CD8-positive, alpha-beta memory T cell (primary cell): ENCODE results near the gene KIF13A. TPM values are rescaled to one million over a fixed set of nuclear protein-coding genes. Genes with fewer than 3 reads are reported as not detected.
A peak's percentile ranks its signal among the peaks of the same experiment; 100 is the strongest.
"Not testable (repeated sequence)": the region's sequence is repeated elsewhere in the genome, so short reads cannot be mapped to it uniquely, and the experiment has no call there.

Experiments
- CTCF ChIA-PET: fragments of 350-600 bp; sonication (Branson Sonifier 250); formaldehyde crosslinking; loops from one replicate; lab custom pipeline; 2021; ENCODE audit warnings: antibody characterized with exemption; lab: Charles Lee
- POLR2A ChIA-PET: fragments of 350-600 bp; sonication (Branson Sonifier 250); formaldehyde crosslinking; loops from one replicate; lab custom pipeline; 2021; ENCODE audit warnings: antibody characterized with exemption; lab: Charles Lee
- DNase-seq, 5 donors: peaks; one replicate each; pipeline versions ENCODE4 v3.0.0 to v3.0.0-alpha.2; 2020 to 2022; ENCODE audit warnings: mixed read lengths in 1 of 5
- H3K27ac ChIP-seq: one replicate; pipeline ENCODE4 v1.7.0; 2013; ENCODE audit warnings: low read depth, mild to moderate bottlenecking, low read length, moderate library complexity
- H3K27me3 ChIP-seq: 2 replicates; pipeline ENCODE4 v1.7.0; 2013; ENCODE audit warnings: low read length, mild to moderate bottlenecking; ENCODE audit not compliant: insufficient read depth, poor library complexity, severe bottlenecking
- H3K36me3 ChIP-seq: 2 replicates; pipeline ENCODE4 v1.7.0; 2013; ENCODE audit warnings: mild to moderate bottlenecking, low read length, moderate library complexity; ENCODE audit not compliant: insufficient read depth
- H3K4me1 ChIP-seq: 2 replicates; pipeline ENCODE4 v1.7.0; 2013; ENCODE audit warnings: mild to moderate bottlenecking, low read length, moderate library complexity; ENCODE audit not compliant: insufficient read depth
- H3K4me3 ChIP-seq: 2 replicates; pipeline ENCODE4 v1.7.0; 2013; ENCODE audit warnings: mild to moderate bottlenecking, low read length
- H3K9me3 ChIP-seq: 2 replicates; pipeline ENCODE4 v1.7.0; 2013; ENCODE audit warnings: mild to moderate bottlenecking, low read length
- H3K27ac Mint-ChIP-seq, 8 donors: one replicate each; pipeline ENCODE4 v1.8.0; 2020 to 2021; ENCODE audit warnings: mixed read lengths in 8 of 8, mild to moderate bottlenecking in 6 of 8, inconsistent platforms in 3 of 8, moderate library complexity in 3 of 8
- H3K27me3 Mint-ChIP-seq, 2 donors: one replicate each; pipeline ENCODE4 v1.8.0; 2020 to 2021; ENCODE audit warnings: mixed read lengths in 2 of 2, mild to moderate bottlenecking in 1 of 2, moderate library complexity in 1 of 2
- H3K36me3 Mint-ChIP-seq, 3 donors: one replicate each; pipeline ENCODE4 v1.8.0; 2020 to 2021; ENCODE audit warnings: mixed read lengths in 3 of 3, inconsistent platforms in 1 of 3, mild to moderate bottlenecking in 1 of 3
- H3K4me1 Mint-ChIP-seq, 3 donors: one replicate each; pipeline ENCODE4 v1.8.0; 2020 to 2021; ENCODE audit warnings: mixed read lengths in 3 of 3, inconsistent platforms in 1 of 3, mild to moderate bottlenecking in 1 of 3
- H3K4me3 Mint-ChIP-seq, 7 donors: one replicate each; pipeline ENCODE4 v1.8.0; 2020 to 2021; ENCODE audit warnings: mixed read lengths in 7 of 7, mild to moderate bottlenecking in 6 of 7, moderate library complexity in 4 of 7, inconsistent platforms in 2 of 7
- H3K9me3 Mint-ChIP-seq, 5 donors: one replicate each; pipeline ENCODE4 v1.8.0; 2020 to 2022; ENCODE audit warnings: mixed read lengths in 5 of 5, mild to moderate bottlenecking in 3 of 5, moderate library complexity in 2 of 5, inconsistent platforms in 1 of 5
- polyA plus RNA-seq: library from polyadenylated mRNA; unstranded; fragments of 300-500 nt; fragmentation: Illumina TruSeq; gene quantifications from one replicate; pipeline ENCODE4 v1.2.3, GENCODE V29; 2021
- total RNA-seq, 2 experiments: library from RNA; stranded (reverse); gene quantifications; one replicate each; pipeline ENCODE4 v1.2.3, GENCODE V29; 2021

KIF13A gene
- total and polyA plus RNA-seq, 3 experiments from 2014 or later, result 0.12 to 0.60 (median 0.18) TPM

DNA sequence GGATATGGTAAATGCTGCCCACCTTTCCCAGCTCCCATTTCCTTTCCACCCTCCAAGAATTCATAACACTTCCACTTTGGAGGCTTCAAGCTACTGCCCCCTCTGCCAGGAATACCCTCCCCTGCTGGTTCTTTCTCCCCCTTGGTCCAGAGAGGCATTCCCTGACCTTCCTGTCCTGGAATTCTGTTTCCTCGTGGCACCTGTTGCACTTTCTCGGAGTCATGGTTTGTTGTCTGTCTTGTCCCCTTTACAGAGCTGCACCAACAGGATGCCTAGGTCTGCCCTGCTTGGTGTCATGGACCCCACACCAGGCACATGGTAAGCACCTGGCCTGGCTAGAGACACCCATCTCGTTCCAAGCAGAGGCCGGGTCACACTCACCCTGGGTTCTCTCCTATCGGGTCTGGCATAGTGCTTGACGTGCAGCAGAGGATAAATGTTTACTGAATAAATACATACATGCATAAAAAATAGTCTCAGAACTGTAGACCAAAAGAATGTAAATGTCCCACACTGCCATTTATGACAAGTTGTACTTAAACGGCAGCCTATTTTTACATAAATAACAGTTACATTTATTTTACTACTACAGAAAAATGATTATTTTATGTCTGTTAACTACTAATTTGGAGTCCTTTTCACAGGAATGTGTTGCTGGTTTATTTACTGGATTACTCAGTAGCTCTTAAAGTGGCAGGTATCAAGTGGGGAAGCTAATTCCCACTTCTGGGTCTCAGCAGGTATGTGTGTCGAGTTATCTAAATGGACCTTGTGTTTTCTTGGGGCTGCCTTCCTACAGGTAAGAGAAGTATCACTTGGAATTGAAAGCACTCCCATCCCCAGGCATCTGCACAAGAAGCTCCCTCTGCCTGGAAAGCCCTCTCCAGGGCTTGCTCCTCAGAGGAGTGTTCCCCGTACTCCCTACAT lies 69.3 kb downstream of the KIF13A start:
- Mint-ChIP-seq H3K27ac (no peak overlapping the region), H3K36me3 (no peaks in the 10 kb centered on the region), H3K4me1 (no peaks in the 10 kb centered on the region), H3K27me3 (peaks cover 7 to 20% of the 10 kb centered on the region in 2 donors), H3K4me3 (no peak overlapping the region), H3K9me3 (no peaks in the 10 kb centered on the region)
- ChIA-PET POLR2A (no interaction called here), CTCF (no interaction called here)
- no peaks in the 10 kb centered on the region for H3K4me1 ChIP-seq
- H3K27me3 ChIP-seq, result no peaks in the 10 kb centered on the region
- no peak overlapping the region for H3K4me3 ChIP-seq
- H3K27ac ChIP-seq, result no peak overlapping the region
- no peaks in the 10 kb centered on the region for H3K9me3 ChIP-seq
- H3K36me3 ChIP-seq, result no peaks in the 10 kb centered on the region
- DNase-seq, result no peak

DNA sequence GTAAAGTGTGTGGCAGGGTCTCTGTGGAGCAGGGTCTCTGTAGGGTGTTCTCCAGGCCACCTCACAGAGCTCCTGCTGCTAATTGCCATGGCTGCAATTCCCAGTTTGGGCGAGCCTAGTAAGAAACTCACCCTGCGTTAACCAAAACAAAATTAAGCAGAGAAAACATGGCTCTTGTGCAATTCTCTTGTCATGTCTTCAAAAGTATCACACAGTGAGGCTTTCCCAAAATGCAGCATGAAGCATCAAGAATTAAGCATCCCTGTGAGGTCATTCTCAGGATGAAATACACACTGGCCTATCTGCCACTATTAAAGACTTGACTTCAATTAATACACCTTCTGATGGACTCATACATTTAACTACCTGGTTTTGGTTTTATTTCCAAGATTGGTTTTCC lies 72.8 kb downstream of the KIF13A start:
- Mint-ChIP-seq H3K9me3 (no peaks in the 10 kb centered on the region), H3K27ac (no peak overlapping the region), H3K4me1 (peaks cover 0 to 2% (median 0%) of the 10 kb centered on the region in 3 donors), H3K4me3 (no peak overlapping the region), H3K27me3 (peaks cover 7 to 23% of the 10 kb centered on the region in 2 donors), H3K36me3 (no peaks in the 10 kb centered on the region)
- Histone ChIP-seq H3K9me3 (no peaks in the 10 kb centered on the region), H3K27ac (no peak overlapping the region), H3K4me1 (no peaks in the 10 kb centered on the region), H3K27me3 (no peaks in the 10 kb centered on the region), H3K4me3 (no peak overlapping the region), H3K36me3 (no peaks in the 10 kb centered on the region)
- CTCF ChIA-PET, result no interaction called here
- DNase-seq, result no peak
- POLR2A ChIA-PET, result no interaction called here

DNA sequence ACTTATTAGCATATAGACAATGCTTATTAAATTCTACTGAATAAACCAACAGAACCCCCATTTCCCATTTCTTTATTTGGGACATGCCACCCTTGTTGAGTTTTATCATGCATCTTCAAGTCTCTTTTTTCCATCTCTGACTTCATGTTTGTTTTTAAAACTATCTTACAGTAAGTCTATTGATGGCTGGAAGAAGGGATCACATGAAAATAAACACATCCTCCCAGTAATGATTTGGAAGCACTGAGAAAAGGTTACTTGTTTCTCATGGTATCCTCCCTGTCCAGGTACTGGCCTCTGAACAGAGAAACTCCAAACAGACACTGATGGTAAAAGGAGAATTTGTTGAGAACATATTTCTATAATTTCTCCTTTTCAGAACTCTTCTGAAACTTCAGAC lies 74.9 kb downstream of the KIF13A start:
- CTCF ChIA-PET, result no interaction called here
- H3K4me3 ChIP-seq, result no peak overlapping the region

DNA sequence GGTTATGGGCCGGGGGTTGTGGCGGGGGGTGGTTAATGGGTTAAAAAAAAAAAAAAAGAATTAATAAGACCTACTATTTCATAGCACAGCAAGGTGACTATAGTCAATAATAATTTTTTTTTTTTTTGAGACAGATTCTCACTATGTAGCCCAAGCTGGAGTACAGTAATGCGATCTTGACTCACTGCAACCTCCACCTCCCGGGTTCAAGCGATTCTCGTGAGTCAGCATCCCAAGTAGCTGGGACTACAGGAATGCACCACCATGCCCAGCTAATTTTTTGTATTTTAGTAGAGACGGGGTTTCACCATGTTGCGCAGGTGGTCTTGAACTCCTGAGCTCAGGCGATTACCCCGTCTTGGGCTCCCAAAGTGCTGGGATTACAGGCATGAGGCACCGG lies 75.8 kb downstream of the KIF13A start:
- H3K9me3 ChIP-seq, H3K36me3 ChIP-seq, H3K4me1 ChIP-seq, H3K36me3 Mint-ChIP-seq, DNase-seq, H3K27me3 ChIP-seq, H3K4me3 ChIP-seq, H3K4me3 Mint-ChIP-seq, H3K4me1 Mint-ChIP-seq, H3K27ac Mint-ChIP-seq, POLR2A ChIA-PET, CTCF ChIA-PET, H3K9me3 Mint-ChIP-seq, H3K27ac ChIP-seq: not testable (repeated sequence)
- peaks cover 7 to 24% of the 10 kb centered on the region in 2 donors for H3K27me3 Mint-ChIP-seq

More for the DNA sequence above, 74.9 kb downstream of the KIF13A start:
- no peaks in the 10 kb centered on the region for H3K4me1 ChIP-seq
- H3K27me3 ChIP-seq, result no peaks in the 10 kb centered on the region
- no peaks in the 10 kb centered on the region for H3K36me3 Mint-ChIP-seq
- DNase-seq, result no peak
- POLR2A ChIA-PET, result no interaction called here
- H3K9me3 Mint-ChIP-seq, result no peaks in the 10 kb centered on the region
- peaks cover 0 to 2% (median 0%) of the 10 kb centered on the region in 3 donors for H3K4me1 Mint-ChIP-seq
- no peaks in the 10 kb centered on the region for H3K9me3 ChIP-seq
- no peak overlapping the region for H3K4me3 Mint-ChIP-seq
- H3K27me3 Mint-ChIP-seq, result peaks cover 7 to 23% of the 10 kb centered on the region in 2 donors
- no peak overlapping the region for H3K27ac Mint-ChIP-seq
- no peak overlapping the region for H3K27ac ChIP-seq
- H3K36me3 ChIP-seq, result no peaks in the 10 kb centered on the region

DNA sequence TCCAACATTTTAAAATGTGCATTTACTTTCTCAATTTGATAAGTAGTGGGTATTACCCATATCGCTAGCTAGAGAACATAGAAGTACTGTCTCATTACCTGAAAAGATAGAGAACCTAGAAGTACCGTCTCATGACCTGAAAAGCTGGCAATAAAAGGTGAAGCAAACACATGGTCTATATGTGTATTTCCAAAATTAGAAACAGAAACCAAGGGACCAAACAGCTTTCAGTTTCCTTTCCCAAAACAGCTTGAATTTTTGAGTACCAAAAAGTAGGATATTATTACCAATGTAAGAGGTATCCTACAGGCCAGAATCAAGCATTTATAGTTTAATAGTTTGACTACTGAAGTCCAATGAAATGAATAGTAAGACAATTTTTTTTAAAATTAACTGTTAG lies 77.2 kb downstream of the KIF13A start:
- Mint-ChIP-seq H3K36me3 (no peaks in the 10 kb centered on the region), H3K9me3 (no peaks in the 10 kb centered on the region), H3K4me1 (peaks cover 0 to 2% (median 0%) of the 10 kb centered on the region in 3 donors), H3K4me3 (no peak overlapping the region), H3K27ac (no peak overlapping the region), H3K27me3 (peaks cover 7 to 20% of the 10 kb centered on the region in 2 donors)
- no peak overlapping the region for H3K4me3 ChIP-seq
- no peaks in the 10 kb centered on the region for H3K27me3 ChIP-seq
- no peak overlapping the region for H3K27ac ChIP-seq
- DNase-seq, result no peak
- no peaks in the 10 kb centered on the region for H3K9me3 ChIP-seq
- CTCF ChIA-PET, result no interaction called here
- no peaks in the 10 kb centered on the region for H3K36me3 ChIP-seq
- POLR2A ChIA-PET, result no interaction called here
- no peaks in the 10 kb centered on the region for H3K4me1 ChIP-seq

DNA sequence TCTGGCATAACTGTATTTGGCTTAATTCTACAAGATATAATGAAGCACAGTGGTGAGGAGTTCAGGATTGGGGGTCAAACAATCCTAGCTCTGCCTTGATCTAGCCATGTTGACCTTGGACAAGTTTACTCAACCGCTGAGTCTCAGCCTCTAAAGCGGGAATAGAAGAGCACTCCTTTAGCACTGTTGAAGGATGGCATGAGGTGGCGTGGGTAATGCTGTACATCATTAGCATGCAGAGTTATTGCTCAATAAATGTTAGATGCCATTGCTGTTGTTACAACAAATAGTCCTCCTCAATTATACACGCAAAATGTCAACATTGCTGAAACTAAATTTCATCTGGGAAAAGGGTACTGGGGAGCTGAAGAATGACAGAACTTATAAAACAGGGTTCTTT lies 78.6 kb downstream of the KIF13A start:
- Mint-ChIP-seq H3K9me3 (no peaks in the 10 kb centered on the region), H3K27ac (no peak overlapping the region), H3K27me3 (peaks cover 0 to 22% of the 10 kb centered on the region in 2 donors), H3K4me1 (peaks cover 0 to 2% (median 0%) of the 10 kb centered on the region in 3 donors), H3K4me3 (no peak overlapping the region), H3K36me3 (no peaks in the 10 kb centered on the region)
- POLR2A ChIA-PET, result no interaction called here
- CTCF ChIA-PET, result no interaction called here
- Histone ChIP-seq H3K4me3 (no peak overlapping the region), H3K9me3 (no peaks in the 10 kb centered on the region), H3K4me1 (no peaks in the 10 kb centered on the region), H3K36me3 (no peaks in the 10 kb centered on the region), H3K27ac (no peak overlapping the region), H3K27me3 (no peaks in the 10 kb centered on the region)
- DNase-seq, result no peak

DNA sequence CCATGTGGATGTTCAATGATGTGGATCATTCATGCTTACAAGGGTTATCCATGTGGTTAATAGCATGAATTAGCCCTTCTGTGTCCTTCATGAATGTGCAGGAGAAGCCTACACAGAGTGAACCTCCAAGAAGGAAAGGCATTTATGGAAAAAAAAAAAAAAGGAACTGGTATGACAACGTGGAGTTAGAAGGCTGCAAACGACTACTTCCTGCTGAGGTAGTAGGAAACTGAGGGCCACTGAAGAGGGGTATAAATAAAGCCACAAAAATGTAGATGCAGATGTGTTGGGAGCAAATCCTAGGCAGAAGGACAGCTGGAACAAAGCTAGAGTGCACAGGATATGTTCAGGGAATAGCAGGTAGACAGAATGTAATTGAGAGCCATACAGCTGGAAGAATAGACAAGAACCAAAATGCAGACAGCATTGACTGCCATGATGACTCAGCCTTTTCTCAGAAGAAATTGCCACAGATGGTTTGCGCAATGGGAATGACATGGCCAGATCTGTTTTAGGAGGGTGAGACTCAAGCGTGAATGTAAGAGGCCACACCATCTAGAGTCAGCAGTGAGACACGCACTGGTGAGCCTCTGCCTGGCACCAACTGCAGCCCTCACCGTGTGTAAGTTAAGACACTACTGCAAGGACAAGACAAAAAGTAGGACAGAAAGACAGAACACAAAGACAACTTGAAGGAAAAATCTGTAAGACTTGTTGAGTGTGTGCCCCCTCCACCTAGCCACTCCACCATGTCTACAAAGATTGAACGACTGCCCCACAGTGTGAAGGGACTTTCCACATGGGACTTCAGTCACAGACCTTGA lies 79.8 kb downstream of the KIF13A start:
- Histone ChIP-seq H3K4me1 (no peaks in the 10 kb centered on the region), H3K27me3 (no peaks in the 10 kb centered on the region), H3K36me3 (no peaks in the 10 kb centered on the region), H3K9me3 (no peaks in the 10 kb centered on the region), H3K27ac (peak overlapping the region; percentile 63), H3K4me3 (no peak overlapping the region)
- CTCF ChIA-PET, result no interaction called here
- H3K27me3 Mint-ChIP-seq, result peaks cover 0 to 25% of the 10 kb centered on the region in 2 donors
- H3K9me3 Mint-ChIP-seq, result no peaks in the 10 kb centered on the region
- no peak overlapping the region for H3K4me3 Mint-ChIP-seq
- peaks cover 0 to 2% (median 0%) of the 10 kb centered on the region in 3 donors for H3K4me1 Mint-ChIP-seq
- DNase-seq, result no peak
- no peak overlapping the region for H3K27ac Mint-ChIP-seq
- H3K36me3 Mint-ChIP-seq, result no peaks in the 10 kb centered on the region
- POLR2A ChIA-PET, result no interaction called here
